ENCODE measurements around the gene PPIA.

Gene PPIA

DNA sequence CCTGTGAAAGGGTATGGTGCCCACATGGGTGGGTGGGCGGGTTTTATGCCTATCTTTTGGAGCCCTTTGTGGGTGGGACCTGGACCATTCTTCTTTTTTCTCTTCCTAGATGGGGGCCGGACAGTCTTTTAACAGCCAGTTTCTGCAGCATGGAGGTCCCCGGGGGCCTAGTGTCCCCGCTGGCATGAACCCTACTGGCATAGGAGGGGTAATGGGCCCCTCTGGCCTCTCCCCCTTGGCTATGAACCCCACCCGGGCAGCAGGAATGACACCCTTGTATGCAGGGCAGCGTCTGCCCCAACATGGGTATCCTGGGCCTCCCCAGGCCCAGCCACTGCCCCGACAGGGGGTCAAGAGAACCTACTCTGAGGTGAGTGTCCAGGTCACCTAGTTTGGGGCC is 38.7 kb upstream of the PPIA start:
- Mint-ChIP-seq H3K36me3 (ENCODE audit: low read depth) (peaks cover 17% of the 10 kb centered on the region), H3K4me1 (ENCODE audit: low read depth) (peaks cover 3% of the 10 kb centered on the region), H3K4me3 (no peak overlapping the region), H3K9me3 (no peaks in the 10 kb centered on the region), H3K27me3 (ENCODE audit: low read depth) (no peaks in the 10 kb centered on the region), H3K27ac (no peak overlapping the region)
- DNase-seq (ENCODE audit: low spot score), result no peak

DNA sequence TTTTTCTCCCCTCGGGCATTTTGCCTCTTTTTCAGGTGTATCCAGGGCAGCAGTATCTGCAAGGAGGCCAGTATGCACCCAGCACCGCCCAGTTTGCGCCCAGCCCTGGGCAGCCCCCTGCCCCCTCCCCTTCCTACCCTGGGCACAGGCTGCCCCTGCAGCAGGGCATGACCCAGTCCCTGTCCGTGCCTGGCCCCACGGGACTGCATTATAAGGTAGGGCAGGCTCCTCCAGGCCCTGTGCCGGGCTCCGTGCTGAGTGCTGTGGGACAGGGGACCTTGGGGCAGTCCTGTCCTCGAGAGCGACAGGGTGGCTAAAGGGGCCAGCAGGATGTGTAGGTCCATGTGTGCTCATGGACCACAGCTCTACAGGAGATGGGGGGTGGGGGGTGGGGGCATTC is 37.2 kb upstream of the PPIA start:
- Mint-ChIP-seq H3K36me3 (ENCODE audit: low read depth) (peaks cover 27% of the 10 kb centered on the region), H3K9me3 (no peaks in the 10 kb centered on the region), H3K27me3 (ENCODE audit: low read depth) (no peaks in the 10 kb centered on the region), H3K27ac (no peak overlapping the region), H3K4me3 (no peak overlapping the region), H3K4me1 (ENCODE audit: low read depth) (no peaks in the 10 kb centered on the region)
- DNase-seq (ENCODE audit: low spot score), result no peak

DNA sequence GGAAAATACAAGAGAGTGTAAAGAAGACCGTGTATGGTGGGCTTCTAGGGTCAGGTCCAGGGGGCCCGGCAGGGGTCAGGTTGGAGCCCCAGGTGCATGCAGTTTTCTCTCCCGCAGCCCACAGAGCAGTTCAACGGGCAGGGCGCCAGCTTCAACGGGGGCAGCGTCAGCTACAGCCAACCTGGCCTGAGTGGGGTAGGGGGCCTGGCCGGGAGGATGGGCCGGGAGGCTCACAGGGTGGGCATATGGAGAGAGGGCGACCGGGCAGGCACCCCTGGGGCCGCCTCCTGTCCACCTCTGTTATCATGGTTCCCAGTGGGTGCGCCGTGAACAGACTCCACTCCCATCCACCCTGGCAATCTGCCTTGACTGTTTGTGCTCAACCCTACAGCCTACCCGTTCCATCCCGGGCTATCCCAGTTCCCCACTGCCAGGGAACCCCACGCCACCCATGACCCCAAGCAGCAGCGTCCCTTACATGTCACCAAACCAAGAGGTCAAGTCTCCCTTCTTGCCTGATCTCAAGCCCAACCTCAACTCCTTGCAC is 36.4 kb upstream of the PPIA start:
- H3K27ac Mint-ChIP-seq, result no peak overlapping the region
- no peaks in the 10 kb centered on the region for H3K27me3 Mint-ChIP-seq (ENCODE audit: low read depth)
- no peaks in the 10 kb centered on the region for H3K4me1 Mint-ChIP-seq (ENCODE audit: low read depth)
- no peak overlapping the region for H3K4me3 Mint-ChIP-seq
- no peak for DNase-seq (ENCODE audit: low spot score)
- peaks cover 30% of the 10 kb centered on the region for H3K36me3 Mint-ChIP-seq (ENCODE audit: low read depth)
- no peaks in the 10 kb centered on the region for H3K9me3 Mint-ChIP-seq

DNA sequence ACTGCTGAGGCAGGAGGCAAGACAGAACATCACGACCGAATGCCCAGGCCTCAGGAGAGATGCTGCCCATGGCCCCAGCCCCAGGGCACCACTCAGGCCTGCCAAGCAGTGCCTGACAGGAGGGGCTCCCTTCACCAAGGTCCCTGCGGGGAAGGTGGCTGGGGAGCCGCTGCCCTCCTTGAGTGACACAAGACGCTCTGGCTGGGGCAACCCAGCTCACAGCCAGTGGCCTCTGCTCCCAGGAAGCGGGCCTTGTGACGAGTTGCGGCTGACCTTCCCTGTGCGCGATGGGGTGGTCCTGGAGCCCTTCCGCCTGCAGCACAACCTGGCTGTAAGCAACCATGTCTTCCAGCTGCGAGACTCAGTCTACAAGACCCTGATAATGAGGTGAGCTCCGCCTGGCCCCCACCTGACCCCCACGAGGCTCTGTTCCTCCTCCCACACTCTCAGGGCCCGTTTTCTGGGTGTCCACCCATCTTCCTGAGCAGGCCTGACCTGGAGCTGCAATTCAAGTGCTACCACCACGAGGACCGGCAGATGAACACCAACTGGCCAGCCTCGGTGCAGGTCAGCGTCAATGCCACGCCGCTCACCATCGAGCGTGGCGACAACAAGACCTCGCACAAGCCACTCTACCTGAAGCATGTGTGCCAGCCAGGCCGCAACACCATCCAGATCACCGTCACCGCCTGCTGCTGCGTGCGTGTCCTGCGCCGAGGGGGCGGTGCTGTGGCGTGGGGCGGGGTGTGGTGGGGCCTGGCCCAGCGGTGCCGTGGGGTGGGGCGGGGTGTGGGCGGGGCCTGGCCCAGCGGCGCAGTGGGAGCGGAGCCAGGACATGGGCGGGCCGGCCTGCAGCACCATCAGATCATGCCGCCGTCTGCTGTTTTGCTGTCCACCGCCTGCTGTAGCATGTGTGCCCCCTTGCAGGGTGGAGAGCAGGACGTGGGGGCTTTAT is 35.0 kb upstream of the PPIA start:
- H3K27me3 Mint-ChIP-seq (ENCODE audit: low read depth), result no peaks in the 10 kb centered on the region
- H3K4me1 Mint-ChIP-seq (ENCODE audit: low read depth), result no peaks in the 10 kb centered on the region
- DNase-seq (ENCODE audit: low spot score), result no peak
- no peak overlapping the region for H3K27ac Mint-ChIP-seq
- H3K9me3 Mint-ChIP-seq, result no peaks in the 10 kb centered on the region
- H3K36me3 Mint-ChIP-seq (ENCODE audit: low read depth), result peaks cover 36% of the 10 kb centered on the region
- no peak overlapping the region for H3K4me3 Mint-ChIP-seq

DNA sequence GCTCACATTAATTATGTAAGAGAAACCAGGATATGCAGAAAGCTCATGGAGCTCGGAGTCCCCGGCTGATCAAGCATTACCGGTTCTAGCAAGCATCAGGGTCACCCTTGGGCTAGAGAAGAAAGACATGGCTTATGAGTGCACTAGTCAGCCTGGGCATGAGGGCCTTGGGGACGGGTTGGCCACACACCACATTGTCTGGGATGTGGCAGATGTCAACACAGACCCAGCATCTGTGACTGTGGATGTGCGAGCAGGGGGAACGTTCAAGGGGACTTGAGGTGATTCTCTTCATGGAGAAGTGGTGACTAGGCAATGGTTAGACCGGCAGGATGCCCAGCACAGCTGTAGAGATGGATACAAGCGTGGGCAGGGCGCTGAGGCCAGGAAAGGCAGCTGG is 34.2 kb upstream of the PPIA start:
- no peak overlapping the region for H3K4me3 Mint-ChIP-seq
- H3K27me3 Mint-ChIP-seq (ENCODE audit: low read depth), result no peaks in the 10 kb centered on the region
- H3K36me3 Mint-ChIP-seq (ENCODE audit: low read depth), result peaks cover 41% of the 10 kb centered on the region
- no peaks in the 10 kb centered on the region for H3K9me3 Mint-ChIP-seq
- no peak for DNase-seq (ENCODE audit: low spot score)
- no peaks in the 10 kb centered on the region for H3K4me1 Mint-ChIP-seq (ENCODE audit: low read depth)
- H3K27ac Mint-ChIP-seq, result peak overlapping the region; percentile 52

DNA sequence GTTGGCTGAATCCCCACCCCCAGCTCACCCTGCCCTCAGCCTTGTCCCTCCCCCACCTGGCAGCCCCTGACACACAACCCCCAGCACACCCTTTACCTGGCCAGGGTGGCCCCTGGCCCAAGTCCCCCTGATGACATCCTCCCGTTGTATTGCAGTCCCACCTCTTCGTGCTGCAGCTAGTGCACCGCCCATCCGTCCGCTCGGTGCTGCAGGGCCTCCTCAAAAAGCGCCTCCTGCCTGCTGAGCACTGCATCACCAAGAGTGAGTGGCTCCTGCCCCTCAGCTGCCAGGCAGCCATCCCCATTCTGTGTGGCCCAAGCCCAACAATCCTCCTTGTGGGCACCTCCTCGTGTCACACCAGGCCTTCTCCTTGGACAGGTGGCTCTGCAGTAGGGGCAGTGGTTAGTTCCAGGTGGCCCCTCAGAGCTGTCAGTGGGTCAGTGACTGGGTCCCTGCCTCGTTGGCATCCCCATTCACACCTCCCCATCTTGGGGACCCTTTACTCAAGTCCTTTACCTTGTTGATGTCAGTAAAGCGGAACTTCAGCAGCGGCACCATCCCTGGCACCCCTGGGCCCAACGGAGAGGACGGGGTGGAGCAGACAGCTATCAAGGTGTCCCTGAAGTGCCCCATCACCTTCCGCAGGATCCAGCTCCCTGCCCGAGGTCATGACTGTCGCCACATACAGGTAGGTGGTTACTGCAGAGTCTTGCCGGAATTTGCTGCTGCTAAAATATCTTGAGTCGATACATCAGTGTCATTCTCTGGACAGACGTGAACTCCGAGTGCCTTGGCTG is 33.6 kb upstream of the PPIA start:
- Mint-ChIP-seq H3K9me3 (no peaks in the 10 kb centered on the region), H3K27ac (no peak overlapping the region), H3K27me3 (ENCODE audit: low read depth) (no peaks in the 10 kb centered on the region), H3K36me3 (ENCODE audit: low read depth) (peaks cover 47% of the 10 kb centered on the region), H3K4me3 (no peak overlapping the region), H3K4me1 (ENCODE audit: low read depth) (peaks cover 3% of the 10 kb centered on the region)
- DNase-seq (ENCODE audit: low spot score), result no peak

DNA sequence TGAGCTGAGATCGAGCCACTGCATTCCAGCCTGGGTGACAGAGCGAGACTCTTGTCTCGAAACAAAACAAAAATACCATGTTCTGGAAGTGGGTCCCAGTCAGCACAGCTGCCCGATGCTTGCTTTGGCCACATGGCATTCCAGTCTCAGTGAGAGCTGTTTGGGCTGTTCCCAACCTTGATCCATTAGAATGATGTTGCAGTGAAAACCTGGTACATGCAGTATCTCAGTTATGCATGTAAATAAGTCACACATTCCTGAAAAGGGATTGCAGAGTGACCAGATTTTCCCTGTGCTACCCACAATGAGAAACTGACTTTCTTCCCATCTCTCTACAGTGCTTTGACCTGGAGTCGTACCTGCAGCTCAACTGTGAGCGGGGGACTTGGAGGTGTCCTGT is 32.4 kb upstream of the PPIA start:
- no peak for DNase-seq (ENCODE audit: low spot score)
- no peaks in the 10 kb centered on the region for H3K9me3 Mint-ChIP-seq
- H3K4me3 Mint-ChIP-seq, result no peak overlapping the region
- peaks cover 52% of the 10 kb centered on the region for H3K36me3 Mint-ChIP-seq (ENCODE audit: low read depth)
- peaks cover 14% of the 10 kb centered on the region for H3K4me1 Mint-ChIP-seq (ENCODE audit: low read depth)
- no peaks in the 10 kb centered on the region for H3K27me3 Mint-ChIP-seq (ENCODE audit: low read depth)
- no peak overlapping the region for H3K27ac Mint-ChIP-seq

DNA sequence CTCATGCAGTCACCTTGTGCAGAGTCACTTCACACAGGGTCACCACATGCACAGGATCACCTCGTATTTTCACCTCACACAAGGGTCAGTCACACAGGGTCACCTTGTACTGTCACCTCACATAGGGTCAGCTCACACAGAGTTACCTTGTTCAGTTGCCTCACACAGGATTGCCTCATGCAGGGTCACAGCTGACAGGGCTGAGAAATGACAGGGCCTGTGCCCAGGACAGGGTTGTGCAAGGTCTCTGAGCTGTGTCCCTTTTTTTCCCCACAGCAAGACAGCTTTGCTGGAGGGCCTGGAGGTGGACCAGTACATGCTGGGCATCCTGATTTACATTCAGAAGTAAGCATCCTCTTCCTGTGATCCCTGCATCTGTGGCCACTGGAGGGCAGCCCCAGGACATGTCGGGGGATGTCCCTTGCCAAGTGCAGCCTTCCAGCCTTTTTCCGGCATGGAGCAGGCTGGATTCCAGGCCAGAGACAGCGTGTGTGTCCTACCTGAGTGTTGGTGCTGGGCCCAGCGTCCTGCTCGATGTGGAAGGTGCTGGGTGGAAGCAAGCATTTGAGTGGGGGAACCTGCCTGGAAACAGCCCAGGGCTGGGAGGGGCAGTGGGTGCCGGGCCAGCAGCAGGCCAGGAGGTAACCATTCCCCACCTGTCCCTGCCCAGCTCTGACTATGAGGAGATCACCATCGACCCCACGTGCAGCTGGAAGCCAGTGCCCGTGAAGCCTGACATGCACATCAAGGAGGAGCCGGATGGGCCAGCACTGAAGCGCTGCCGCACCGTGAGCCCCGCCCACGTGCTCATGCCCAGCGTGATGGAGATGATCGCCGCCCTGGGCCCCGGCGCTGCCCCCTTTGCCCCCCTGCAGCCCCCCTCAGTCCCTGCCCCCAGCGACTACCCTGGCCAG is 31.6 kb upstream of the PPIA start:
- Mint-ChIP-seq H3K4me3 (no peak overlapping the region), H3K9me3 (no peaks in the 10 kb centered on the region), H3K27ac (no peak overlapping the region), H3K36me3 (ENCODE audit: low read depth) (peaks cover 50% of the 10 kb centered on the region), H3K27me3 (ENCODE audit: low read depth) (no peaks in the 10 kb centered on the region), H3K4me1 (ENCODE audit: low read depth) (peaks cover 22% of the 10 kb centered on the region)
- DNase-seq (ENCODE audit: low spot score), result no peak

DNA sequence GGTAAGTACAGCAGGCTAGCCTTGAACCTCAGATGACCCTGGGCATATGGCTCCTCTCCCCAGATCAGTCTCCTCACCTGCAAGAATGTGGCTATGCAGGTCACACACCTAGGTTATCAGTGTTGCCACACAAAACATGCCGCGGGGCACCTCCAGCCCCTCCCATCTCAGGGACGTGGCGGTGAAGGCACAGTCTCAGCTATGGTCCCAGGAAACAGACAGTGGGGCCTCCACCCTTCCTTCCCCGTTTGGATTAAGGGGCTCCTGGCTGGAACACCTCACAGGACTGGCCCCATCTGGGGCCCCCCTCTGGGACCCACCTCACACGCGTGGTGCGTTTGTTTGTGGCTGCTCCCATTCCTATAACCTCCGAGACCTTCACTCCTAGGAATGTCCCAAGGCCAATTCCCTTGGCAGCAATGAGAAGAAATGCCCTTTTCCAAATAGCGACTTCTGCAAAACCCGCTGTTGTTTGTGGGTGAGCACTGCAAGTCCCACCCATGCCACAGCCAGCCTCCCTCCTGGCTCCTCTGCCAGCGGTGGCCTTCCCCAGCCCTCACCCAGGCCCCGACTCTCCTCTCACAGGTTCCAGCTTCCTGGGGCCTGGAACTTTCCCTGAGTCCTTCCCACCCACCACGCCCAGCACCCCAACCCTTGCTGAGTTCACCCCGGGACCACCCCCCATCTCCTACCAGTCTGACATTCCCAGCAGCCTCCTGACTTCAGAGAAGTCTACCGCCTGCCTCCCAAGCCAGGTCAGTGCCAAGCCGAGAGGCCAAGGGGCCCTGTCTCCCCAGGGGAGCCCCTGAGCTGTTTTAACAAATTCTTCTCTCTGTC is 30.7 kb upstream of the PPIA start:
- no peaks in the 10 kb centered on the region for H3K9me3 Mint-ChIP-seq

DNA sequence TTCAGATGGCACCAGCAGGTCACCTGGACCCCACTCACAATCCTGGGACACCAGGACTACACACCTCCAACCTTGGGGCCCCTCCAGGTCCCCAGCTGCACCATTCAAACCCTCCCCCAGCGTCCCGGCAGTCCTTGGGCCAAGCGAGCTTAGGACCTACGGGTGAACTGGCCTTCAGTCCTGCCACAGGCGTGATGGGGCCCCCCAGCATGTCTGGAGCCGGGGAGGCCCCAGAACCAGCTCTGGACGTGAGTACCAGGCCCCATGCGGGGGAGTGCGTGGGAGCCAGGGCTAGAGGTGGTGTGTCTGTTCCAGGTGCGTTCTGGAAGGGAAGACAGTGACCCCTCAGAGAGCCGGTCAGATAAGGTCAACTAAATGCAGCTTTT is 30.1 kb upstream of the PPIA start:
- Mint-ChIP-seq H3K4me1 (ENCODE audit: low read depth) (peaks cover 33% of the 10 kb centered on the region), H3K36me3 (ENCODE audit: low read depth) (peaks cover 48% of the 10 kb centered on the region), H3K9me3 (no peaks in the 10 kb centered on the region), H3K4me3 (no peak overlapping the region), H3K27me3 (ENCODE audit: low read depth) (no peaks in the 10 kb centered on the region), H3K27ac (no peak overlapping the region)
- DNase-seq (ENCODE audit: low spot score), result no peak

More for the DNA sequence above, 30.7 kb upstream of the PPIA start:
- H3K4me3 Mint-ChIP-seq, result no peak overlapping the region
- no peaks in the 10 kb centered on the region for H3K27me3 Mint-ChIP-seq (ENCODE audit: low read depth)
- no peak for DNase-seq (ENCODE audit: low spot score)
- peaks cover 28% of the 10 kb centered on the region for H3K4me1 Mint-ChIP-seq (ENCODE audit: low read depth)
- H3K27ac Mint-ChIP-seq, result no peak overlapping the region
- H3K36me3 Mint-ChIP-seq (ENCODE audit: low read depth), result peaks cover 49% of the 10 kb centered on the region

DNA sequence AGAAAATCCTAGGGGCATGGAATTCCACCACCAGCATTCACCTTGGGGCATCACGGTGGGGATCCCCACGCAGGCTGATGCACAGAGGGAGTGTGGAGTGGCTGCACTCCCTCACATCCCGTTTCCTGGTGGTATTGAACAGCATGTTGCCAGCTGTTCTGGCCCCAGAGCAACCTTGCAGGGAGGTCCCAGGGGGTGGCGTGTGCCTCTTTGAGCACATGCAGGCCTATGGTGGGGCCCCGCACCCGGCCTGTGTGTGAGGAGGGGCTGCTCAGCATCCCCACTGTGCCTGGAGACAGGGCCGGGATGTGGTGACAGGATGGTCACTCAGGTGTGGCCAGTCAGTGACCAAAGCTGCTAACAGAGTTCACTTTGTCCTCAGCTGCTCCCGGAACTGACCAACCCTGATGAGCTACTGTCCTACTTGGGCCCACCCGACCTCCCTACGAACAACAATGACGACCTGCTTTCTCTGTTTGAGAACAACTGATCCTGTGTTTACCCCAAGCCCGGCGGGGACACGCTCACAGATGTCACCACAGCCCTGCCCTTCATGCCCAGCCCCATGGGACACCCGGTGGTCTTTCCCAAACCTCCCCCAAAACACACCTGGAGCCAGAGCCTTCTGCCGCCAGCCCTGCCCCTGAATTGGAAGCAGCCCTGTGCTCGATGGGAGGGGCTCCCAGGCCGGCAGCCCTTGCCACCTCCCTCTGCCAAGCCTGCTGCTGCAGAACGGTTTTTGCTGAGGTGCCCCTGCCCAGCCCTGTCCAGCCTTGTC is 29.2 kb upstream of the PPIA start:
- Mint-ChIP-seq H3K27ac (no peak overlapping the region), H3K4me3 (no peak overlapping the region), H3K36me3 (ENCODE audit: low read depth) (peaks cover 42% of the 10 kb centered on the region), H3K27me3 (ENCODE audit: low read depth) (no peaks in the 10 kb centered on the region), H3K4me1 (ENCODE audit: low read depth) (peaks cover 33% of the 10 kb centered on the region), H3K9me3 (no peaks in the 10 kb centered on the region)
- no peak for DNase-seq (ENCODE audit: low spot score)

DNA sequence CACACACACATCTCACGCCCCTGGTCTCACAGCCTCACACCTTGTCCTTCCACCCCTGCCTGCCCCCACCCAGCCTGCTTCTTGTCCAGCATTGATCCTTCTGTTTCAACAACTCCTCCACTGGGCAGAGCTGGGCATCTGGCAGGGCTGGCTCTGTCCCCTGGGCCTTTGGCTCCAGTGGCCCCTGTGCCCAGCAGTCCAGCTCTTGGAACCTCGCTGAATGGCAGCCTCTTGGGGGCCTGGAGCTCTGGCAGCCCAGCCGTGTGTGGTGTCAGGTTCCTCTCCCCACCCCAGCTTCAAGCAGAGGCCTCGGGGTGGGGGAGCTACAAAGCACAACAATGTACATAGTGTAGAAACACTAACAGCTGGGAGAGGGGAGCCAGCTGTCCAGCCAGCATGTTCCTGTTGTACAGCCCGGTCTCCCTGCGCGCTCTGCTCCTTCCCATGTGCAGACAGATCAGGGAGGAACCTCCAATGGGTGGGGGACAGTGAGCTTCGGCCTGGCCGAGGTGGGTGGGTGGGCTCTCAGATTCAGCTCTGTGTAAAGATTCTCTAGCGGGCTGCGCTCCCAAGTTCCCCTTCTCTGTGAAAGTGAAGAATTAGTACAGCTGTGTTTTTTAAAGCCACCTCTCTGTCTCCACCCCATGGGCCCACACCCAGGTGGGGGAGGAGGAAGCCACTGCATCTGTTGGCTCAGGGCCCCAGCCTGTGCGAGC is 28.4 kb upstream of the PPIA start:
- peaks cover 33% of the 10 kb centered on the region for H3K4me1 Mint-ChIP-seq (ENCODE audit: low read depth)
- peak overlapping the region; percentile 45 for H3K27ac Mint-ChIP-seq
- H3K4me3 Mint-ChIP-seq, result peak overlapping the region; percentile 24
- H3K27me3 Mint-ChIP-seq (ENCODE audit: low read depth), result no peaks in the 10 kb centered on the region
- H3K9me3 Mint-ChIP-seq, result no peaks in the 10 kb centered on the region
- H3K36me3 Mint-ChIP-seq (ENCODE audit: low read depth), result peaks cover 37% of the 10 kb centered on the region
- DNase-seq (ENCODE audit: low spot score), result no peak
